ENCODE data around the gene EN1.

DNA sequence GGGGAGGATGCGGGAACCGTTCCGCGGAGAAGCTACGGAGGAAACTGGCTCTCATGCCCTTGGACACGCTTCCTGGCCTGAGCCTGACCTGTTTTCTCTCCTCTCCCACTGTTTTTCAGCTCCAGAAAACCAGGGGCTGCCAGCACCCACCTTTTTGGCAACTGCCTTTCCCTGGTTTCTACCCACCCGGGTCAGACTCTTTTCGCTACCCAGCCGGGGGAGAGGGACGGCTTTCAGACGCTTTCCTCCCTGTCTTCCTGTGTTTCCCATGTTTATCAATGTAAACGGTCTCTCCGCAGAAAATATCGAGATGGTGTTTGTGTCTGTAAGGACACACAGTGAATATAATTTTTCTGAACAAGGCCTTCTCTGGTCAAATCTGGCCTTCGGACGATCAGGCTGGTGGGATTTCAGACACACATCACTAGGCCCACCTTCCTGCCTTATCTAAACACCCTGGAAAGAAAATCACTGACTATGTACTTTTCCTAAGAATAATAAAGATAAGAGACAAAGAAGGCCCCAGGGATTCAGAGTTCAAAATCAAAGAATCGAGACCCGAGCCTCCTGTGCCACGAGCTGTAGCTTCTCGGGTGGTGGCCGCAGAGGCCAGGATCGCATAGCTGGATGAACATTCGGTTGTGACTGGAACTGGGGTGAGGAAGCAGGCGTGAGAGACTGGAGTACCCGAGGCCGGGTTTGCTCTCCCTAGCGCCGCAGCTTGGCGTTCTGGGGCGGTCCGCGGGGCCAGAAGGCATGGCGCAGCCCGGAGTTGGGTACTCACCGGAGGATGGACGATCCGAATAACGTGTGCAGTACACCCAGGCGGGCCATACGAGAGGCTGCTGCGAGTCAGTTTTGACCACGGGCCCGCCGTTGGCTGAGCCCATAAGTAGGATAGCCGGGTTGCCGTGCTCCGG lies 1.7 kb downstream of the EN1 start:
- TF ChIP-seq POLR2A (IDR thresholded peaks at IDR 0.05; ENCODE audit: low read length) (no peak), GATA1 (IDR thresholded peaks at IDR 0.05; ENCODE audit: low read depth, low read length) (no peak)

Measured in erythroblast (primary cell).